Mesenchymal stem cell (in vitro differentiated cells and primary cell): ENCODE results near the gene PYGB.

Experiments used
- DNase-seq: peaks from one replicate; pipeline ENCODE4 v3.0.0-alpha.2; 2013
- H2AFZ ChIP-seq: one replicate; pipeline ENCODE4 v1.6.1; 2013; ENCODE audit warnings: low read depth, mild to moderate bottlenecking, control low read depth, inconsistent platforms, low read length, moderate library complexity
- H2AK5ac ChIP-seq: 2 replicates; pipeline ENCODE4 v1.6.1; 2013; ENCODE audit warnings: low read length, moderate library complexity, mild to moderate bottlenecking, inconsistent platforms; ENCODE audit not compliant: severe bottlenecking
- H2BK120ac ChIP-seq: one replicate; pipeline ENCODE4 v1.6.1; 2013; ENCODE audit warnings: low read depth, mild to moderate bottlenecking, inconsistent platforms, low read length, moderate library complexity
- H2BK12ac ChIP-seq, 2 experiments: one replicate each; pipeline ENCODE4 v1.6.1; 2013; ENCODE audit warnings: inconsistent platforms in 2 of 2, low read length in 2 of 2, mild to moderate bottlenecking in 2 of 2, moderate library complexity in 2 of 2, control low read depth in 1 of 2
- H2BK15ac ChIP-seq: one replicate; pipeline ENCODE4 v1.6.1; 2013; ENCODE audit warnings: mild to moderate bottlenecking, low read depth, inconsistent platforms; ENCODE audit not compliant: poor library complexity, severe bottlenecking
- H2BK5ac ChIP-seq: 2 replicates; pipeline ENCODE4 v1.6.1; 2013; ENCODE audit warnings: low read depth, mild to moderate bottlenecking, low read length, control low read depth, inconsistent platforms; ENCODE audit not compliant: poor library complexity, severe bottlenecking
- H3K14ac ChIP-seq, 2 experiments: one replicate each; pipeline ENCODE4 v1.6.1; 2013; ENCODE audit warnings: inconsistent platforms in 2 of 2, low read length in 2 of 2, control low read depth in 1 of 2, mild to moderate bottlenecking in 1 of 2, moderate library complexity in 1 of 2
- H3K18ac ChIP-seq, 2 experiments: one replicate each; pipeline ENCODE4 v1.6.1; 2013; ENCODE audit warnings: inconsistent platforms in 2 of 2, low read length in 2 of 2, control low read depth in 1 of 2, low read depth in 1 of 2, mild to moderate bottlenecking in 1 of 2
- H3K23ac ChIP-seq, 2 experiments: one replicate each; pipeline ENCODE4 v1.6.1; 2013; ENCODE audit warnings: inconsistent platforms in 2 of 2, low read length in 2 of 2, mild to moderate bottlenecking in 2 of 2, moderate library complexity in 2 of 2, control low read depth in 1 of 2
- H3K27ac ChIP-seq: 2 replicates; pipeline ENCODE4 v1.5.1; 2013; ENCODE audit warnings: mild to moderate bottlenecking, moderate library complexity, low read length, control low read depth, inconsistent platforms; ENCODE audit not compliant: poor library complexity, severe bottlenecking
- H3K27me3 ChIP-seq, 2 experiments: 2 replicates each; pipeline versions ENCODE4 v1.6.1 to v1.7.0; 2013; ENCODE audit warnings: low read length in 2 of 2, mild to moderate bottlenecking in 2 of 2, moderate library complexity in 2 of 2, control low read depth in 1 of 2, inconsistent platforms in 1 of 2; ENCODE audit not compliant: control insufficient read depth in 1 of 2, insufficient read depth in 1 of 2
- H3K36me3 ChIP-seq, 2 experiments: 2 replicates each; pipeline versions ENCODE4 v1.6.1 to v1.7.0; 2013; ENCODE audit warnings: low read length in 2 of 2, control low read depth in 1 of 2, inconsistent platforms in 1 of 2, low read depth in 1 of 2, mild to moderate bottlenecking in 1 of 2; ENCODE audit not compliant: insufficient read depth in 2 of 2, control insufficient read depth in 1 of 2
- H3K4ac ChIP-seq, 2 experiments: one replicate each; pipeline ENCODE4 v1.6.1; 2013; ENCODE audit warnings: inconsistent platforms in 2 of 2, low read length in 2 of 2, mild to moderate bottlenecking in 2 of 2, moderate library complexity in 2 of 2, control low read depth in 1 of 2, low read depth in 1 of 2
- H3K4me1 ChIP-seq: 2 replicates; pipeline ENCODE4 v1.6.1; 2013; ENCODE audit warnings: low read depth, low read length, control low read depth; ENCODE audit not compliant: control insufficient read depth, insufficient read depth
- H3K4me2 ChIP-seq: 2 replicates; pipeline ENCODE4 v1.6.1; 2013; ENCODE audit warnings: low read length, mild to moderate bottlenecking, inconsistent platforms; ENCODE audit not compliant: poor library complexity, severe bottlenecking
- H3K4me3 ChIP-seq, 2 experiments: 2 replicates each; pipeline versions ENCODE4 v1.5.1 to v1.7.0; 2013; ENCODE audit warnings: low read length in 2 of 2, mild to moderate bottlenecking in 2 of 2, control low read depth in 1 of 2, low read depth in 1 of 2; ENCODE audit not compliant: insufficient read depth in 1 of 2
- H3K79me1 ChIP-seq: replicated peaks from 2 replicates; pipeline ENCODE4 v1.6.1; 2013; ENCODE audit warnings: mild to moderate bottlenecking, control low read depth, low read length, inconsistent platforms; ENCODE audit not compliant: poor library complexity, severe bottlenecking
- H3K9ac ChIP-seq: 2 replicates; pipeline ENCODE4 v1.7.0; 2013; ENCODE audit warnings: mild to moderate bottlenecking, low read length, moderate library complexity
- H3K9me3 ChIP-seq: 2 replicates; pipeline ENCODE4 v1.7.0; 2013; ENCODE audit warnings: mild to moderate bottlenecking, low read length; ENCODE audit not compliant: control insufficient read depth
- H4K8ac ChIP-seq: one replicate; pipeline ENCODE4 v1.6.1; 2013; ENCODE audit warnings: inconsistent platforms, mild to moderate bottlenecking, low read length, moderate library complexity
- H4K91ac ChIP-seq: one replicate; pipeline ENCODE4 v1.6.1; 2013; ENCODE audit warnings: mild to moderate bottlenecking, low read length, inconsistent platforms
- WGBS: methylation state at CpG from one replicate; pipeline ENCODE4 v1.1.7; 2013; ENCODE audit warnings: mixed read lengths; 5-methylcytosine and 5-hydroxymethylcytosine counted together

The PYGB gene

GRCh38 chr20:25277051-25277801 is 29.3 kb downstream of the PYGB start:
- H3K9me3 ChIP-seq: no peaks in the 10 kb centered on the region
- no peak overlapping the region for H2BK12ac ChIP-seq
- H2AFZ ChIP-seq: no peak overlapping the region
- no peak overlapping the region for H2AK5ac ChIP-seq
- no peaks in the 10 kb centered on the region for H3K27me3 ChIP-seq
- H2BK5ac ChIP-seq: no peak overlapping the region
- H3K27ac ChIP-seq: no peak overlapping the region
- H2BK15ac ChIP-seq: no peak overlapping the region
- H2BK120ac ChIP-seq: no peak overlapping the region
- no peak overlapping the region for H3K23ac ChIP-seq
- H3K18ac ChIP-seq: no peak overlapping the region
- H3K36me3 ChIP-seq: peaks cover 99 to 100% of the 10 kb centered on the region in 2 experiments
- H3K4me3 ChIP-seq: no peak overlapping the region
- H4K91ac ChIP-seq: no peak overlapping the region
- H4K8ac ChIP-seq: no peak overlapping the region
- H3K4ac ChIP-seq: no peak overlapping the region
- WGBS: 97% methylated on average over 24 of the region's 24 CpGs
- H3K14ac ChIP-seq: no peak overlapping the region
- no peak for DNase-seq
- peaks cover 44% of the 10 kb centered on the region for H3K79me1 ChIP-seq
- no peak overlapping the region for H3K4me2 ChIP-seq
- H3K4me1 ChIP-seq: peaks cover 50% of the 10 kb centered on the region
- H3K9ac ChIP-seq: no peak overlapping the region

- Histone ChIP-seq H3K27me3 (no peaks in the 10 kb centered on the region), H2BK15ac (no peak overlapping the region), H3K4me1 (peaks cover 49% of the 10 kb centered on the region), H3K9me3 (no peaks in the 10 kb centered on the region), H3K23ac (no peak overlapping the region), H3K14ac (no peak overlapping the region), H2BK12ac (no peak overlapping the region), H3K4me3 (no peak overlapping the region), H2AK5ac (no peak overlapping the region), H3K18ac (no peak overlapping the region), H4K91ac (no peak overlapping the region), H3K36me3 (peaks cover 99 to 100% of the 10 kb centered on the region in 2 experiments), H2BK5ac (no peak overlapping the region), H2BK120ac (no peak overlapping the region), H3K27ac (no peak overlapping the region), H2AFZ (no peak overlapping the region), H3K4me2 (no peak overlapping the region), H4K8ac (no peak overlapping the region), H3K9ac (no peak overlapping the region), H3K4ac (no peak overlapping the region), H3K79me1 (peaks cover 48% of the 10 kb centered on the region)
- no peak for DNase-seq
- WGBS: 95% methylated on average over 17 of the region's 19 CpGs
These were observed 30.1 kb downstream of the PYGB start for GRCh38 chr20:25277941-25278521.

GRCh38 chr20:25278636-25279361 is 30.9 kb downstream of the PYGB start:
- H3K79me1 ChIP-seq: peaks cover 50% of the 10 kb centered on the region
- H3K4me3 ChIP-seq: no peak overlapping the region
- H4K91ac ChIP-seq: no peak overlapping the region
- H3K4ac ChIP-seq: no peak overlapping the region
- peaks cover 99 to 100% of the 10 kb centered on the region in 2 experiments for H3K36me3 ChIP-seq
- H4K8ac ChIP-seq: no peak overlapping the region
- no peak overlapping the region for H2BK15ac ChIP-seq
- H3K27ac ChIP-seq: no peak overlapping the region
- H3K9me3 ChIP-seq: no peaks in the 10 kb centered on the region
- H3K4me1 ChIP-seq: peaks cover 43% of the 10 kb centered on the region
- no peak overlapping the region for H2BK12ac ChIP-seq
- no peak overlapping the region for H2AK5ac ChIP-seq
- H3K18ac ChIP-seq: no peak overlapping the region
- whole genome bisulfite sequencing: 94% methylated on average over 26 of the region's 26 CpGs
- no peak overlapping the region for H3K9ac ChIP-seq
- no peak overlapping the region for H3K14ac ChIP-seq
- no peak overlapping the region for H2AFZ ChIP-seq
- H3K23ac ChIP-seq: no peak overlapping the region
- H2BK120ac ChIP-seq: no peak overlapping the region
- no peak overlapping the region for H2BK5ac ChIP-seq
- DNase-seq: no peak
- H3K27me3 ChIP-seq: no peaks in the 10 kb centered on the region
- H3K4me2 ChIP-seq: no peak overlapping the region

GRCh38 chr20:25279403-25279802 is 31.5 kb downstream of the PYGB start:
- H2AK5ac ChIP-seq: no peak overlapping the region
- no peak overlapping the region for H4K8ac ChIP-seq
- H3K79me1 ChIP-seq: peaks cover 52% of the 10 kb centered on the region
- no peak for DNase-seq
- WGBS: 95% methylated on average over 9 of the region's 9 CpGs
- no peak overlapping the region for H2BK15ac ChIP-seq
- no peak overlapping the region for H2AFZ ChIP-seq
- H3K27ac ChIP-seq: no peak overlapping the region
- no peak overlapping the region for H3K9ac ChIP-seq
- no peak overlapping the region for H2BK120ac ChIP-seq
- H4K91ac ChIP-seq: no peak overlapping the region
- no peak overlapping the region for H2BK12ac ChIP-seq
- no peaks in the 10 kb centered on the region for H3K9me3 ChIP-seq
- peaks cover 99 to 100% of the 10 kb centered on the region in 2 experiments for H3K36me3 ChIP-seq
- no peak overlapping the region for H2BK5ac ChIP-seq
- H3K4ac ChIP-seq: no peak overlapping the region
- H3K14ac ChIP-seq: no peak overlapping the region
- no peaks in the 10 kb centered on the region for H3K27me3 ChIP-seq
- H3K4me3 ChIP-seq: no peak overlapping the region
- H3K4me1 ChIP-seq: peaks cover 44% of the 10 kb centered on the region
- H3K4me2 ChIP-seq: no peak overlapping the region
- H3K18ac ChIP-seq: no peak overlapping the region
- no peak overlapping the region for H3K23ac ChIP-seq
